Eye (tissue), 1 donor: ENCODE measurements around the gene DNAJB13.

Experiments used
- DNase-seq: peaks from one replicate; pipeline ENCODE4 v3.0.0-alpha.2; 2015

DNAJB13 gene

GRCh38 chr11:73956876-73957653, 6.2 kb downstream of the DNAJB13 start:
- DNase-seq: no peak

- no peak for DNase-seq
These were observed 7.0 kb downstream of the DNAJB13 start for GRCh38 chr11:73957654-73958361.

- DNase-seq: no peak
These were observed 7.8 kb downstream of the DNAJB13 start for GRCh38 chr11:73958521-73959141.

GRCh38 chr11:73961321-73961720, 10.5 kb downstream of the DNAJB13 start:
- no peak for DNase-seq

- DNase-seq: no peak
These were observed 11.4 kb downstream of the DNAJB13 start for GRCh38 chr11:73962101-73962705.

- no peak for DNase-seq
These were observed 13.0 kb downstream of the DNAJB13 start for GRCh38 chr11:73963861-73964260.

- DNase-seq: no peak
These were observed 14.4 kb downstream of the DNAJB13 start for GRCh38 chr11:73965076-73965763.

- DNase-seq: no peak
These were observed 14.9 kb downstream of the DNAJB13 start for GRCh38 chr11:73965764-73966121.

- no peak for DNase-seq
These were observed 17.6 kb downstream of the DNAJB13 start for GRCh38 chr11:73968356-73968966.

- no peak for DNase-seq
These were observed 18.3 kb downstream of the DNAJB13 start for GRCh38 chr11:73969091-73969490.

GRCh38 chr11:73969991-73970800, 19.4 kb downstream of the DNAJB13 start:
- no peak for DNase-seq

- DNase-seq: no peak
These were observed 20.4 kb downstream of the DNAJB13 start for GRCh38 chr11:73971175-73971719.

- DNase-seq: no peak
These were observed 21.4 kb downstream of the DNAJB13 start for GRCh38 chr11:73972187-73972586.

GRCh38 chr11:73972620-73973449, 22.0 kb downstream of the DNAJB13 start:
- DNase-seq: no peak

- no peak for DNase-seq
These were observed 24.0 kb downstream of the DNAJB13 start for GRCh38 chr11:73974604-73975478.

GRCh38 chr11:73975479-73975757, 24.6 kb downstream of the DNAJB13 start:
- DNase-seq: no peak

- no peak for DNase-seq
These were observed 25.8 kb downstream of the DNAJB13 start for GRCh38 chr11:73976451-73977151.

GRCh38 chr11:73977856-73978519, 27.2 kb downstream of the DNAJB13 start:
- no peak for DNase-seq
